Measurements from ENCODE around the gene FXYD5. TPM values are rescaled to one million over a fixed set of nuclear protein-coding genes. Genes with fewer than 3 reads are reported as not detected.
"Not testable (repeated sequence)": the region's sequence is repeated elsewhere in the genome, so short reads cannot be mapped to it uniquely, and the experiment has no call there.

FXYD5 gene
- total and polyA plus RNA-seq, 2 donors (not counting 3 experiments of a cell fraction or from before 2014, with no cell fraction given): 223 to 290 TPM

GRCh38 chr19:35151273-35152065 is 3.1 kb upstream of the FXYD5 start:
- FAIRE-seq: no peak
- POLR2A ChIA-PET: no interaction called here

GRCh38 chr19:35153129-35153522 is 1.4 kb upstream of the FXYD5 start:
- POLR2A ChIA-PET; H3K9me3 ChIP-seq (replicated peaks; ENCODE audit: control insufficient read depth, insufficient read depth, low read length); H3K27me3 ChIP-seq (ENCODE audit: control insufficient read depth in 2 of 2, insufficient read depth in 2 of 2, low read length in 2 of 2); H3K27ac ChIP-seq (ENCODE audit: insufficient read depth, low read depth, low read length); H3K9ac ChIP-seq (replicated peaks; ENCODE audit: extremely low read depth, insufficient read depth, low read length); H2AFZ ChIP-seq (ENCODE audit: low read depth, low read length); BruUV-seq (replicated peaks); DNase-seq (ENCODE audit: low read depth, low spot score); H3K4me2 ChIP-seq (ENCODE audit: insufficient read depth, low read length); FAIRE-seq; H4K20me1 ChIP-seq (replicated peaks; ENCODE audit: control insufficient read depth, extremely low read depth, insufficient read depth, low read length); dilution Hi-C loops (cut with MboI; ENCODE audit: extremely low pct_ligation_motif_present, low sequenced_read_pairs); H3K4me3 ChIP-seq (replicated peaks in 1 of 3; ENCODE audit: insufficient read depth in 1 of 3, low read depth in 1 of 3, low read length in 3 of 3); H3K9me1 ChIP-seq (replicated peaks; ENCODE audit: control insufficient read depth, extremely low read depth, insufficient read depth, low read length): not testable (repeated sequence)
- intact Hi-C loops (cut with micrococcal nuclease): loop anchor here (1.0 kb wide), 1 partner anchor 12 kb away; no protein-coding TSS in a partner anchor
- H3K36me3 ChIP-seq (ENCODE audit: control insufficient read depth in 2 of 2, extremely low read depth in 1 of 2, insufficient read depth in 2 of 2, low read length in 2 of 2): peaks cover 8 to 11% of the 10 kb centered on the region in 2 experiments
- CTCF ChIA-PET: interaction anchor here (1.3 to 4.6 kb wide), 6 partner anchors 8 to 121 kb away, joined by 3 to 73 read pairs (median 5); partner anchors contain the start of genes FXYD7 and LGI4
- peaks cover 31% of the 10 kb centered on the region for H3K79me2 ChIP-seq (ENCODE audit: control insufficient read depth, insufficient read depth, low read length)
- H3K4me1 ChIP-seq (ENCODE audit: control insufficient read depth, extremely low read depth, insufficient read depth, low read length): peaks cover 20% of the 10 kb centered on the region

More at GRCh38 chr19:35151273-35152065, 3.1 kb upstream of the FXYD5 start:
- no peaks in the 10 kb centered on the region for H3K9me1 ChIP-seq (replicated peaks; ENCODE audit: control insufficient read depth, extremely low read depth, insufficient read depth, low read length)
- no TSS peak for BruUV-seq (replicated peaks)
- H3K9ac ChIP-seq (replicated peaks; ENCODE audit: extremely low read depth, insufficient read depth, low read length): no peak overlapping the region
- H3K4me3 ChIP-seq (replicated peaks in 1 of 3; ENCODE audit: insufficient read depth in 1 of 3, low read depth in 1 of 3, low read length in 3 of 3): no peak overlapping the region
- H3K79me2 ChIP-seq (ENCODE audit: control insufficient read depth, insufficient read depth, low read length): peaks cover 19% of the 10 kb centered on the region
- intact Hi-C loops (cut with micrococcal nuclease): no loop called here
- H3K27me3 ChIP-seq (ENCODE audit: control insufficient read depth in 2 of 2, insufficient read depth in 2 of 2, low read length in 2 of 2): no peaks in the 10 kb centered on the region
- no peak overlapping the region for H3K4me2 ChIP-seq (ENCODE audit: insufficient read depth, low read length)
- CTCF ChIA-PET: interaction anchor here (1.4 to 4.6 kb wide), 3 partner anchors 9 to 15 kb away, joined by 3 to 73 read pairs (median 14); partner anchors contain the start of genes FXYD7 and LGI4
- TF ChIP-seq FOS (IDR thresholded peaks at IDR 0.05; ENCODE audit: borderline replicate concordance, insufficient read depth, low read length): no peak
- no peak for TF ChIP-seq POLR2AphosphoS5 (IDR thresholded peaks at IDR 0.05; ENCODE audit: insufficient read depth, low read depth, low read length)
- no peak for TF ChIP-seq CTCF (IDR thresholded peaks at IDR 0.05; ENCODE audit: extremely low read depth in 1 of 2, insufficient read depth in 1 of 2, low read depth in 1 of 2, low read length in 2 of 2)
- no peak for TF ChIP-seq POLR2A (IDR thresholded peaks at IDR 0.05; ENCODE audit: low read depth, low read length)
- TF ChIP-seq MAX (IDR thresholded peaks at IDR 0.05; ENCODE audit: insufficient read depth, insufficient read length): no peak
- no peak for TF ChIP-seq GATA2 (IDR thresholded peaks at IDR 0.05; ENCODE audit: insufficient read depth, insufficient read length, low read depth, low read length)
- H4K20me1 ChIP-seq (replicated peaks; ENCODE audit: control insufficient read depth, extremely low read depth, insufficient read depth, low read length): no peaks in the 10 kb centered on the region
- no peaks in the 10 kb centered on the region for H3K36me3 ChIP-seq (ENCODE audit: control insufficient read depth in 2 of 2, extremely low read depth in 1 of 2, insufficient read depth in 2 of 2, low read length in 2 of 2)
- H3K9me3 ChIP-seq (replicated peaks; ENCODE audit: control insufficient read depth, insufficient read depth, low read length): no peaks in the 10 kb centered on the region
- peaks cover 19% of the 10 kb centered on the region for H3K4me1 ChIP-seq (ENCODE audit: control insufficient read depth, extremely low read depth, insufficient read depth, low read length)
- no peak for DNase-seq (ENCODE audit: low read depth, low spot score)
- no peak overlapping the region for H2AFZ ChIP-seq (ENCODE audit: low read depth, low read length)
- dilution Hi-C loops (cut with MboI; ENCODE audit: extremely low pct_ligation_motif_present, low sequenced_read_pairs): no loop called here
- no peak overlapping the region for H3K27ac ChIP-seq (ENCODE audit: insufficient read depth, low read depth, low read length)

Measured in endothelial cell of umbilical vein (primary cell).